H1 (cell line): Measurements from ENCODE around the gene SLC4A1. TPM values are rescaled to one million over a fixed set of nuclear protein-coding genes. Genes with fewer than 3 reads are reported as not detected.

Source experiments
- SUZ12 ChIP-seq: fragments of 200-600 bp; sonication (generic); IDR thresholded peaks from 2 replicates; pipeline ENCODE4 v1.6.1; 2012; ENCODE audit warnings: mild to moderate bottlenecking, inconsistent platforms, low read length, moderate library complexity, mixed read lengths
- polyA plus RNA-seq, 7 experiments: library from polyadenylated mRNA; depleted of rRNA in 3 of 7; stranded (reverse) in 5 of 7; unstranded in 2 of 7; fragments of >200 nt in 5 of 7; fragments of 200-250 nt in 2 of 7; gene quantifications; 1 replicate in 5 of 7; 2 replicates in 1 of 7; 4 replicates in 1 of 7; pipeline versions ENCODE4 v1.2.1 to v1.2.3, GENCODE V29; 2011 to 2013; ENCODE audit warnings: missing spikeins in 2 of 7, mixed read lengths in 2 of 7
- total RNA-seq: library from RNA; stranded (reverse); fragmentation: NEBNext Ultra II Directional; extraction: Animal tissue kit (Norgen Biotek cat#: 25700); gene quantifications from 2 replicates; pipeline ENCODE4 v1.2.1, GENCODE V29; 2021

The SLC4A1 gene
- total and polyA plus RNA-seq, 2 of the 8 experiments (the other 6 are each of a cell fraction or from before 2014, with no cell fraction given): 0.08 TPM; not detected in 1

DNA sequence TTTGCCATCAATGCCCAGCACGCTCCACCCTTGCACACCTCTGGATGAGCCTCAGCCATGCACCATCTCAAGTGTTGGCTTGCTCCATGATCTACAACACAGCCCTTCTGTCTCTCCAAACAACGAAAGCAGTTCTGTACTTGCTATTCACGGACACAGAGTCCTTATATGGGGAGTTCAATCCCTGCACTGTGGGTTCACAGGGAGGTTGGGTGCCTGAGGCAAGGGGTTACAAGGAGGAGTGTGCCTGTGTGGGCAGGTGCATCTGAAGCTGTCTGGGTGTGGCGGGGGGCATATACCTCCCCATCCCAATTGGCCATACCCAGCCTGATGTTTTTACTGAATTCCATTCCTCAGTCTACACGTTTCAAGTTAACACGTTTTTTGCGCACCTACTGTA lies 46.1 kb upstream of the SLC4A1 start (continued):
- no peak for TF ChIP-seq SUZ12
